Vagina (tissue), 2 donors: ENCODE measurements around the gene CSMD2. TPM values are rescaled to one million over a fixed set of nuclear protein-coding genes. Genes with fewer than 3 reads are reported as not detected.

Experiments used
- DNase-seq, 2 donors: peaks; one replicate each; pipeline ENCODE4 v3.0.0-alpha.2; 2017; ENCODE audit errors: extremely low spot score in 2 of 2
- H3K27ac ChIP-seq: fragments of 200-600 bp; sonication (generic); one replicate; pipeline ENCODE4 v1.5.1; 2019
- H3K27me3 ChIP-seq: fragments of 200-600 bp; sonication (generic); one replicate; pipeline ENCODE4 v1.5.1; 2019
- H3K36me3 ChIP-seq, 2 donors: fragments of 200-600 bp; sonication (generic); one replicate each; pipeline ENCODE4 v1.5.1; 2017 to 2019
- H3K4me1 ChIP-seq: fragments of 200-600 bp; sonication (generic); one replicate; pipeline ENCODE4 v1.5.1; 2019
- H3K4me3 ChIP-seq, 2 donors: fragments of 200-600 bp; sonication (generic); 1 replicate in 1 of 2; 2 replicates in 1 of 2; pipeline ENCODE4 v1.5.1; 2016 to 2019
- H3K9me3 ChIP-seq: fragments of 200-600 bp; sonication (generic); one replicate; pipeline ENCODE4 v1.5.1; 2019
- POLR2A ChIP-seq, 2 donors: fragments of 450-650 bp; IDR thresholded peaks; one replicate each; pipeline ENCODE4 v1.6.1; 2017; ENCODE audit warnings: antibody characterized with exemption in 2 of 2, mild to moderate bottlenecking in 2 of 2, moderate library complexity in 2 of 2
- POLR2AphosphoS5 ChIP-seq, 2 donors: sonication (generic); formaldehyde crosslinking; IDR thresholded peaks; one replicate each; pipeline ENCODE4 v1.9.0; 2017; ENCODE audit warnings: antibody characterized with exemption in 2 of 2, mild to moderate bottlenecking in 2 of 2, low read depth in 1 of 2; ENCODE audit not compliant: insufficient read depth in 1 of 2
- intact Hi-C: fragments of 100-400 bp; cut with DNase I; formaldehyde crosslinking; loops from one replicate; pipeline ENCODE4 v1.15.1; 2023
- total RNA-seq: library from RNA; depleted of rRNA; stranded (reverse); fragments of >200 nt; gene quantifications from one replicate; pipeline ENCODE4 v1.2.3, GENCODE V29; 2016
- TF ChIP-seq, protein P1 (sequence below), 3 experiments: fragments of 450-650 bp in 2 of 3; fragments of 200-600 bp in 1 of 3; sonication (generic) in 1 of 3; IDR thresholded peaks; one replicate each; pipeline ENCODE4 v1.5.1; 2017 to 2019; ENCODE audit warnings: antibody characterized with exemption in 3 of 3, mild to moderate bottlenecking in 2 of 3, moderate library complexity in 2 of 3

Gene CSMD2
- total RNA-seq, 1 donor from 2014 or later: 0.25 TPM

- H3K36me3 ChIP-seq: no peaks in the 10 kb centered on the region
- no peaks in the 10 kb centered on the region for H3K27me3 ChIP-seq
Observed at GRCh38 chr1:34178072-34178471, 13.0 kb upstream of the CSMD2 start.

DNA sequence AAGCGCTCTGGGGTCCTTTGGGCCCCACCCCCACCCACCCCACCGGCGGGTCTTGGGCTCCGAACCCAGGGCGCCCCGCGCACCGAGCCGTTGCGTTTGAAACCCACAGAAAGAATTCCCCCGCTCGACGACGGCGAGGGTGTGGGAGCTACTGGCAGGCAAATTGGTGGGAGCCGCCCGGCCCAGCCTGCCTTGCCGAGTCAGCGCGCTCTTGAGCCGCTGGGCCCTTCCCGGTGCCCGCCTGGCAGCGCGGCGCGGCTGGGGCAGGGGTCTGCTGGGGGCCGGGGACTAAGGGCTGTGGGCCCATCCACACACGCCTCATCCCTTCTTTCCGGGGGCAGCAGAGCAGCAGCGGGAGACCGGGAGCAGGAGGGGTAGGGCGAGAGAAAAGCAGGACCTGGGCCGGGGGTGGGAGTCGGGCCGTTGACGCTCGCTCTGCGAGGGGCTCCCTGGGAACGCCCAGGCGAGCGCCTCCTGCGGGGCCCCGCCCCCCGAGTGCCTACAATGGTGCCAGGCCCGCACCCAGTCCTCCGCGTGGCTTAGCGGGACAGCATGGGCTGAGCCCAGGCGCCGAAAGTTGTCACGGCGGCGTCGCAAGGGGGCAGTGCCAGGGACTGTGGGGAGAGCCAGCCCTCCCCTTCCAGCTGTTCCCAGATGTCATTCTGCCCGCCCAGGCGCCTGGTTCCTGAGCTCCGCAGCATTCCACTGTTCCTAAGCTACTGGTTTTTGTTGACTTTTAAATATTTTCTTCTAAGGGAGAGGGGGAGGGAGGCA lies 12.0 kb upstream of the CSMD2 start, which contains the start of gene C1orf94:
Gene C1orf94 (plus strand): TSS at position 78 of the 774 bp plus-strand sequence. CDS start 883 bp downstream, outside the sequence.
- no peaks in the 10 kb centered on the region for H3K9me3 ChIP-seq
- TF ChIP-seq, protein P1, sequence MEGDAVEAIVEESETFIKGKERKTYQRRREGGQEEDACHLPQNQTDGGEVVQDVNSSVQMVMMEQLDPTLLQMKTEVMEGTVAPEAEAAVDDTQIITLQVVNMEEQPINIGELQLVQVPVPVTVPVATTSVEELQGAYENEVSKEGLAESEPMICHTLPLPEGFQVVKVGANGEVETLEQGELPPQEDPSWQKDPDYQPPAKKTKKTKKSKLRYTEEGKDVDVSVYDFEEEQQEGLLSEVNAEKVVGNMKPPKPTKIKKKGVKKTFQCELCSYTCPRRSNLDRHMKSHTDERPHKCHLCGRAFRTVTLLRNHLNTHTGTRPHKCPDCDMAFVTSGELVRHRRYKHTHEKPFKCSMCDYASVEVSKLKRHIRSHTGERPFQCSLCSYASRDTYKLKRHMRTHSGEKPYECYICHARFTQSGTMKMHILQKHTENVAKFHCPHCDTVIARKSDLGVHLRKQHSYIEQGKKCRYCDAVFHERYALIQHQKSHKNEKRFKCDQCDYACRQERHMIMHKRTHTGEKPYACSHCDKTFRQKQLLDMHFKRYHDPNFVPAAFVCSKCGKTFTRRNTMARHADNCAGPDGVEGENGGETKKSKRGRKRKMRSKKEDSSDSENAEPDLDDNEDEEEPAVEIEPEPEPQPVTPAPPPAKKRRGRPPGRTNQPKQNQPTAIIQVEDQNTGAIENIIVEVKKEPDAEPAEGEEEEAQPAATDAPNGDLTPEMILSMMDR (IDR thresholded peaks at IDR 0.05): no peak
- no peak for TF ChIP-seq POLR2A (IDR thresholded peaks at IDR 0.05)
- no peak for TF ChIP-seq POLR2AphosphoS5 (IDR thresholded peaks at IDR 0.05; ENCODE audit: insufficient read depth in 1 of 2, low read depth in 1 of 2)
- no peak within 1 kb of the TSS for H3K27ac ChIP-seq
- no peak within 1 kb of the TSS for H3K4me3 ChIP-seq
- DNase-seq: no peak
- no peaks in the 10 kb centered on the region for H3K27me3 ChIP-seq
- H3K36me3 ChIP-seq: no peaks in the 10 kb centered on the region
- intact Hi-C loops: no loop called here
- no peaks in the 10 kb centered on the region for H3K4me1 ChIP-seq

More at GRCh38 chr1:34178072-34178471, 13.0 kb upstream of the CSMD2 start:
- intact Hi-C loops: no loop called here
- no peak overlapping the region for H3K27ac ChIP-seq
- H3K9me3 ChIP-seq: no peaks in the 10 kb centered on the region
- H3K4me1 ChIP-seq: no peaks in the 10 kb centered on the region
- no peak for DNase-seq
- no peak for TF ChIP-seq POLR2A (IDR thresholded peaks at IDR 0.05)
- no peak for TF ChIP-seq POLR2AphosphoS5 (IDR thresholded peaks at IDR 0.05; ENCODE audit: insufficient read depth in 1 of 2, low read depth in 1 of 2)
- TF ChIP-seq, protein P1 (IDR thresholded peaks at IDR 0.05): no peak
- H3K4me3 ChIP-seq: no peak overlapping the region

GRCh38 chr1:34175744-34176143 lies 10.7 kb upstream of the CSMD2 start:
- no peaks in the 10 kb centered on the region for H3K4me1 ChIP-seq
- intact Hi-C loops: no loop called here

GRCh38 chr1:34167389-34167788 lies 2.4 kb upstream of the CSMD2 start:
- no peaks in the 10 kb centered on the region for H3K36me3 ChIP-seq
- H3K4me1 ChIP-seq: peaks cover 33% of the 10 kb centered on the region
- intact Hi-C loops: no loop called here
- DNase-seq: no peak
- no peak overlapping the region for H3K4me3 ChIP-seq
- H3K27me3 ChIP-seq: peaks cover 8% of the 10 kb centered on the region
- no peak overlapping the region for H3K27ac ChIP-seq
- no peaks in the 10 kb centered on the region for H3K9me3 ChIP-seq
- no peak for TF ChIP-seq POLR2AphosphoS5 (IDR thresholded peaks at IDR 0.05; ENCODE audit: insufficient read depth in 1 of 2, low read depth in 1 of 2)
- TF ChIP-seq POLR2A (IDR thresholded peaks at IDR 0.05): no peak
- TF ChIP-seq, protein P1 (IDR thresholded peaks at IDR 0.05): no peak

More at GRCh38 chr1:34175744-34176143, 10.7 kb upstream of the CSMD2 start:
- H3K27me3 ChIP-seq: no peaks in the 10 kb centered on the region
- H3K27ac ChIP-seq: no peak overlapping the region
- TF ChIP-seq, protein P1 (IDR thresholded peaks at IDR 0.05): no peak
- TF ChIP-seq POLR2AphosphoS5 (IDR thresholded peaks at IDR 0.05; ENCODE audit: insufficient read depth in 1 of 2, low read depth in 1 of 2) (no peak), POLR2A (IDR thresholded peaks at IDR 0.05) (no peak)
- H3K4me3 ChIP-seq: no peak overlapping the region
- no peaks in the 10 kb centered on the region for H3K36me3 ChIP-seq
- H3K9me3 ChIP-seq: no peaks in the 10 kb centered on the region
- no peak for DNase-seq
